GM21423 (cell line): ENCODE measurements around the gene PPFIA1.

Experiments
- ATAC-seq: cut with Tn5 transposase; IDR thresholded peaks from one replicate; pipeline ENCODE4 v1.9.1; 2021; ENCODE audit warnings: mild to moderate bottlenecking, moderate library complexity; ENCODE audit not compliant: unreplicated experiment

Gene PPFIA1

GRCh38 chr11:70270104-70270876 is at the start of gene PPFIA1:
Gene PPFIA1 (plus strand): TSS chr11:70270690. CDS start chr11:70272173, 1,483 bp downstream.
- ATAC-seq, result peak; percentile 94

- ATAC-seq, result no peak
Observed at GRCh38 chr11:70220920-70221319, 49.6 kb upstream of the PPFIA1 start.

GRCh38 chr11:70225681-70226177 is 44.8 kb upstream of the PPFIA1 start:
- no peak for ATAC-seq

- ATAC-seq, result no peak
Observed at GRCh38 chr11:70226183-70226582, 44.3 kb upstream of the PPFIA1 start.

- no peak for ATAC-seq
Observed at GRCh38 chr11:70226967-70227366, 43.5 kb upstream of the PPFIA1 start.

GRCh38 chr11:70229737-70230136 is 40.8 kb upstream of the PPFIA1 start:
- no peak for ATAC-seq

GRCh38 chr11:70230151-70230839 is 40.2 kb upstream of the PPFIA1 start:
- ATAC-seq, result no peak

GRCh38 chr11:70230840-70231710 is 39.4 kb upstream of the PPFIA1 start:
- ATAC-seq, result no peak

- ATAC-seq, result no peak
Observed at GRCh38 chr11:70233034-70233433, 37.5 kb upstream of the PPFIA1 start.

GRCh38 chr11:70233511-70233934 is 37.0 kb upstream of the PPFIA1 start:
- ATAC-seq, result no peak

- no peak for ATAC-seq
Observed at GRCh38 chr11:70233962-70234361, 36.5 kb upstream of the PPFIA1 start.

- ATAC-seq, result no peak
Observed at GRCh38 chr11:70240337-70240736, 30.2 kb upstream of the PPFIA1 start.

- no peak for ATAC-seq
Observed at GRCh38 chr11:70241709-70242108, 28.8 kb upstream of the PPFIA1 start.

- ATAC-seq, result no peak
Observed at GRCh38 chr11:70242885-70243284, 27.6 kb upstream of the PPFIA1 start.

GRCh38 chr11:70243912-70244652 is 26.4 kb upstream of the PPFIA1 start:
- no peak for ATAC-seq

- ATAC-seq, result no peak
Observed at GRCh38 chr11:70244698-70245097, 25.8 kb upstream of the PPFIA1 start.

GRCh38 chr11:70246196-70246595 is 24.3 kb upstream of the PPFIA1 start:
- ATAC-seq, result no peak

GRCh38 chr11:70247042-70247709 is 23.3 kb upstream of the PPFIA1 start:
- no peak for ATAC-seq

- ATAC-seq, result no peak
Observed at GRCh38 chr11:70247710-70248072, 22.8 kb upstream of the PPFIA1 start.
